ENCODE measurements around the gene PERCC1.

- TF ChIP-seq CTCF (IDR thresholded peaks at IDR 0.05) (no peak), POLR2A (IDR thresholded peaks at IDR 0.05) (no peak)
Observed at GRCh38 chr16:1429631-1430030, 1.2 kb upstream of the PERCC1 start.

Data from lower leg skin (tissue), 3 donors.